GM15510 (cell line): ENCODE data around the gene PNKD.

ENCODE experiments used
- POLR2A ChIP-seq: IDR thresholded peaks from 3 replicates; pipeline ENCODE4 v1.6.1; 2011; ENCODE audit warnings: borderline replicate concordance; ENCODE audit not compliant: insufficient read length; ENCODE audit errors: extremely low read depth

Gene PNKD

DNA sequence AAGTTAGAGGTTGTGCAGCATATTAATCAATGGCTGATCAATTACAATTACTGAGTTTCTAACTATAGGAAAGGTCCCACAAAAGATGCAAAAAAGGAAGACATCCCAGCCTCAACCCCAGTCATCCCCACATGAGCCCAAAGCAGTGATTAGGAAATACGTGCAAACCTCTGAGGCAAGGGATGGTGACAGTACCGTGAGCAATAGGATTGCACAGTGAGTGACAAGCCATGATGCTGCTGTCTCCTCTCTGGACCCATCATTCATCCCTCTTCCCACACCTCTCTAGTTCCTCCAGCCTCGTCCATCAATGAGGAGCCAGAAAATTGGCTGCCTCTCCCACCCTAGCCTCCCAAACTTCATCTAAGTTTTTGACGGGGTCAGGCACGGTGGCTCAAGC is 107.7 kb downstream of the PNKD start:
- no peak for TF ChIP-seq POLR2A

DNA sequence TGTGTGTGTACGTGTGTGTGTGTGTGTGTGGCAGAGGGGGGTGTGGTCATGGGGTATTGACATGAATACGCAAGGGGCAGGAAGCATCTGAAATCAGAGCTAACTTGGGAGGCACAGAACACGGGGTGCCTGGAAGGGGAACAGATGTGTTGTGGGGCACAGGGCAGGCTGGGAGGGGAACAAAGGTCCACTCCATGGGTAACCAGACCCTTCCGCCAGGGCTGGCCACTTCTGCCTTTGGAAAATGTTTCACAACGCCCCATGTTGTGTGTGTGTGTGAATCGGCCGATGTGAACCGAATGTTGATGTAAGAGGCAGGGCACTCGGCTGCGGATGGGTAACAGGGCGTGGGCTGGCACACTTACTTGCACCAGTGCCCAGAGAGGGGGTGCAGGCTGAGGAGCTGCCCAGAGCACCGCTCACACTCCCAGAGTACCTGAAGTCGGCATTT is 111.6 kb downstream of the PNKD start, which contains the start of gene SLC11A1:
TSS of gene SLC11A1 (plus strand) at position 358 of the 451 bp plus-strand sequence. CDS start 96 bp downstream, outside the sequence.
- TF ChIP-seq POLR2A, result no peak

- TF ChIP-seq POLR2A, result no peak
These were observed 112.5 kb downstream of the PNKD start for GRCh38 chr2:218382785-218383184.

GRCh38 chr2:218383892-218384519 is 113.7 kb downstream of the PNKD start:
- no peak for TF ChIP-seq POLR2A

DNA sequence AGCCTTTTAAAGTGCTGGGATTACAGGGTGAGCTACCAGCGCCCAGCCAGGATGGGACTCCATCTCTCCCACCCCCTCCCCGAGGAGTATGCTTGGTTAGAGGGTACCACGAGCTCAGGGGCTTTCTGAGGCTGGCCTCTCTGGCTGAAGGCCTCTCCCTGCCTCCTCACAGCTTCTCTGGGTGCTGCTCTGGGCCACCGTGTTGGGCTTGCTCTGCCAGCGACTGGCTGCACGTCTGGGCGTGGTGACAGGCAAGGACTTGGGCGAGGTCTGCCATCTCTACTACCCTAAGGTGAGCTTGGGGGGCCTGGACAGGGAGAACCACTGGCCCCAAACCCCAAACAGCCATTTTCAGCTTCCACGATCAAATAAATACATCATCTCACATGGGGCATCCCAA is 114.7 kb downstream of the PNKD start:
- TF ChIP-seq POLR2A, result no peak

DNA sequence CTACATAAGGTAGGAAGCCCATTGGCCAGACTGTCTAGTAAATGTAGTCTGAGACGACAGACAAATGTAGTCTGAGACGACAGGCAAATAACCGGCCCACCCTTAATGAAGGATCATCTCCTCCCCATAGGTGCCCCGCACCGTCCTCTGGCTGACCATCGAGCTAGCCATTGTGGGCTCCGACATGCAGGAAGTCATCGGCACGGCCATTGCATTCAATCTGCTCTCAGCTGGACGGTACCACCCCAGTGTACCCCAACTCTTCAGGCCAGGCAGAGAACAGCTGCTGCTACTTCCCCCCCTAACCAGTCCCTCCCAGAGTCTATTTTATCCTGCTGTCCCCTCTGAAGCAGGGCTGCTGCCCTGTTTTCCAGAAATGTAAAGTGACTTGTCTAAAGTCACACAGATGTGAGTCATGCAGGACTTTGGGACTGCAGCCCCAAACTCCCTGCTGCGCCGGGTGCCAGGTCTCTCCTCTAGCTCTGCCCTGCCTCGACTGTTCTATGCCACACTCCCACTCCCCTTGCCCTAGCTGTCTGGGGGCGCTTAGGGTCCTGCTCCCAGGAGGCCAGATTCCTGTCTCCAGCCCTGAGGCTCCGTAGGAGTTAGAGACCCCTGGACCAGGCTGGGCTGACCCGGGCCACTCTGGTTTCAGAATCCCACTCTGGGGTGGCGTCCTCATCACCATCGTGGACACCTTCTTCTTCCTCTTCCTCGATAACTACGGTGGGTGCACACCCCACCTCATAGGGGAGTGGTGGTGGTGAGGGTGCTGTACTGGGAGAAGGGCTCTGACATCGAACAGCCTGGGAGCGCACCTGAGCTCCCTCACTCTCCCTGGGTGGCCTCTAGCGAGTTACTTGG is 116.4 kb downstream of the PNKD start:
- no peak for TF ChIP-seq POLR2A

DNA sequence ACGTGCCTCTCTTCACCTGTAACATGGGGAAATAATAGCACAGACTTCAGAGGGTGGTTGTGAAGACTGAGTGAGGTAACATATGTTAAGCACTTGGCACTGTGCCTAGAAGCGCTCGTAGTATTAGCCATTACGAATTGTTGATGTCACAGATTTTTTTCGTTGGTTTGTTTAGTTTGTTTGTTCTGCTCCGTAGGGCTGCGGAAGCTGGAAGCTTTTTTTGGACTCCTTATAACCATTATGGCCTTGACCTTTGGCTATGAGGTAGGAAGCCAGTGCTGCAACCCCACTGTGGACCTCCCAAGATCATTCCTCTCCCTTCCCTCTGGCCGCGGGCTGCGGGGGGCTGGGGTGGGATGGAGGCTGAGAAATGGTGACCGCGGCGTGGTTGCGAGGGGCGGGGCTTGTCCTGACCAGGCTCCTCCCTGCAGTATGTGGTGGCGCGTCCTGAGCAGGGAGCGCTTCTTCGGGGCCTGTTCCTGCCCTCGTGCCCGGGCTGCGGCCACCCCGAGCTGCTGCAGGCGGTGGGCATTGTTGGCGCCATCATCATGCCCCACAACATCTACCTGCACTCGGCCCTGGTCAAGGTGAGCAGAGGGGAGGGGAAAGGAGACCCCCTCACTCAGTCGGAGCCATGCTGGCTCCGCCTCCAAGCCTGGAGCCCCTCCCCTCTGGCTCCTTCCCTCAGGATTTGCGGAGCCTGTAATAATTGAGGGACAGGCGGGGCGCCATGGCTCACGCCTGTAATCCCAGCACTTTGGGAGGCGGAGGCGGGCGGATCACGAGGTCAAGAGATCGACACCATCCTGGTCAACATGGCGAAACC is 117.3 kb downstream of the PNKD start:
- TF ChIP-seq POLR2A, result no peak

DNA sequence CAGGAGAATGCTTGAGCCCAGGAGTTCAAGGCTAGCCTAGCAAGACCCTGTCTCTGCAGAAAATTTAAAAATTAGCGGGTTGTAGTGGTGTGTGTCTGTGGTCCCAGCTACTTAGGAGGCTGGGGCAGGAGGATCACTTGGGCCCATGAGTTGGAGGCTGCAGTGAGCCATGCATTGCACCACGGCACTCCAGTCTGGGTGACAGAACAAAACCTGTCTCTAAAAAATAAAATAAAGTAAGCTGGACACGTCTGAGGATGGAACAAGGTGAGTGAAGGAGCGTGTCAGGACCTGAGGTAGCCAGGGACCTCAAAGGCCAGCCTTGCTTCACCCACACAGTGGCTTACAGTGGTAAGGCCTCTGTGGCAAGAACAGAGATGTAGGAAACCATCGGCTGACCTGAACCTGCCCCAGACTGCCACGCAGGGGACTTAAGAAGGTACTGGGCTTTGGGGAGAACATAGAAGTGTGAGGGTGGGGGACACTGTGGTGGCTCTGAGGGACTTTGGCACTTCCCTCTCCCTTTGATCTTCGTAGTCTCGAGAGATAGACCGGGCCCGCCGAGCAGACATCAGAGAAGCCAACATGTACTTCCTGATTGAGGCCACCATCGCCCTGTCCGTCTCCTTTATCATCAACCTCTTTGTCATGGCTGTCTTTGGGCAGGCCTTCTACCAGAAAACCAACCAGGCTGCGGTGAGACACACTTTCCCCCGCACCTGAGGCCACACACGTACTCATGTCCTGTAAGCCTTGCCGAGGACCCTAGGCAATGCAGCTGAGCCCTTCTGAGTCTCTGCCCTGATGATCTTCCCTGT is 119.2 kb downstream of the PNKD start:
- TF ChIP-seq POLR2A, result no peak

DNA sequence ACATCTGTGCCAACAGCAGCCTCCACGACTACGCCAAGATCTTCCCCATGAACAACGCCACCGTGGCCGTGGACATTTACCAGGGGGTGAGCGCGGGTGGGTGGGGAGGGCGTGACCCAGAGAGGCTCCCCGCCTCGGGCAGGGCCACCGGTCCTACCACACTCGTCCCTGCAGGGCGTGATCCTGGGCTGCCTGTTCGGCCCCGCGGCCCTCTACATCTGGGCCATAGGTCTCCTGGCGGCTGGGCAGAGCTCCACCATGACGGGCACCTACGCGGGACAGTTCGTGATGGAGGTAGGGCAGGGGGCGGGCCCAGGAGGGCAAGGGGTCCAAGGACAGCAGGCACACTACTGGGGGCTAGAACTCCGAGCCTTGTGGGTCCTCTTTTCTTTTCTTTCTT is 120.9 kb downstream of the PNKD start:
- no peak for TF ChIP-seq POLR2A

GRCh38 chr2:218392459-218392858 is 122.1 kb downstream of the PNKD start:
- no peak for TF ChIP-seq POLR2A

- no peak for TF ChIP-seq POLR2A
These were observed 122.7 kb downstream of the PNKD start for GRCh38 chr2:218392891-218393462.

GRCh38 chr2:218393750-218394290 is 123.5 kb downstream of the PNKD start:
- TF ChIP-seq POLR2A, result no peak

DNA sequence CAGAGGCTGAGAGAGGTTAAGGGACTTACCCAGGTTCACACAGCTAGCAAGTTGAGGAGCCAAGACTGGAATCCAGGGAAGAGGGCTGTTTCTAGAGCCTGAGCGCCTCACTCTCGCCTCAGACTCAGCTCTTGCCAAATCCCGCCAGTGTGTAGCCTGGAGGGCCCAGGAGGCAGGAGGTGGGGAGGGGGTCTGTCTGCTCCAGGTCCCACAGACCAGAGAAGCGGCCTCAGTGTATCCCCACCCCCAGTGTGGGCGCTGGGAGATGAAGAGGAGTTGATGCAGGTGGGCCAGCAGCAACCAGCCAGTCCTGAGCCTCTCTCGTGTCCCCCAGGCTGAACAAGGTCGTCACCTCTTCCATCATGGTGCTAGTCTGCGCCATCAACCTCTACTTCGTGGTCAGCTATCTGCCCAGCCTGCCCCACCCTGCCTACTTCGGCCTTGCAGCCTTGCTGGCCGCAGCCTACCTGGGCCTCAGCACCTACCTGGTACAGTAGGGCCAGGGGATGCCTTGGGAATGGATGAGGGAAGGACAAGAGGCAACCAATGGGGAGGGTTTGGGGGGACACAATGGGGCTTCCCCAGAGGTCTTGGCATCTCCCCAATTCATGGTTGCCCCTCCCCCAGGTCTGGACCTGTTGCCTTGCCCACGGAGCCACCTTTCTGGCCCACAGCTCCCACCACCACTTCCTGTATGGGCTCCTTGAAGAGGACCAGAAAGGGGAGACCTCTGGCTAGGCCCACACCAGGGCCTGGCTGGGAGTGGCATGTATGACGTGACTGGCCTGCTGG is 124.2 kb downstream of the PNKD start:
- no peak for TF ChIP-seq POLR2A

GRCh38 chr2:218395090-218395444 is 124.7 kb downstream of the PNKD start:
- TF ChIP-seq POLR2A, result no peak

DNA sequence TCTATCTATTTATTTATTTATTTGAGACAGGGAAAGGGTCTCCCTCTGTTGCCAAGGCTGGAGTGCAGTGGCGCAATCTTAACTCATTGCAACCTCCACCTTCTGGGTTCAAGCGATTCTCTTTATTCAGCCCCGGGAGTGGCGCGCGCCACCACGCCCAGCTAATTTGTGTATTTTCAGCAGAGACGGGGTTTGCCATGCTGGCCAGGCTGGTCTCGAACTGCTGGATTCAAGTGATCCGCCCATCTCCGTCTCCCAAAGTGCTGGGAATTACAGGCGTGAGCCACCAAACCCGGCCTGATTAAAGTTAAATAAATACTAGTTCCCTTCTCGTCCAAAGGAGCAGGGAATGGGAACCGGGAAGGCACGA is 125.1 kb downstream of the PNKD start:
- TF ChIP-seq POLR2A, result no peak
